Spleen (tissue), 11 donors: ENCODE measurements around the gene FAM114A1. TPM values are rescaled to one million over a fixed set of nuclear protein-coding genes. Genes with fewer than 3 reads are reported as not detected.

ENCODE experiments used
- DNase-seq: peaks from one replicate; pipeline ENCODE4 v3.0.0-alpha.2; 2020
- H3K27ac ChIP-seq, 8 donors: fragments of 200-600 bp; sonication (generic) in 7 of 8; 1 replicate in 4 of 8; 2 replicates in 4 of 8; pipeline versions ENCODE4 v1.5.0 to v1.8.0; 2016 to 2021; ENCODE audit warnings: inconsistent platforms in 4 of 8, mild to moderate bottlenecking in 4 of 8, moderate library complexity in 1 of 8
- H3K27me3 ChIP-seq, 7 donors: fragments of 200-600 bp; sonication (generic) in 6 of 7; replicated peaks in 1 of 7; 1 replicate in 4 of 7; 2 replicates in 3 of 7; pipeline versions ENCODE4 v1.5.0 to v1.8.0; 2016 to 2021; ENCODE audit warnings: inconsistent platforms in 3 of 7, mild to moderate bottlenecking in 1 of 7
- H3K36me3 ChIP-seq, 6 donors: fragments of 200-600 bp; sonication (generic) in 5 of 6; 1 replicate in 4 of 6; 2 replicates in 2 of 6; pipeline versions ENCODE4 v1.5.0 to v1.8.0; 2016 to 2021; ENCODE audit warnings: inconsistent platforms in 2 of 6
- H3K4me1 ChIP-seq, 6 donors: fragments of 200-600 bp; sonication (generic) in 5 of 6; 1 replicate in 3 of 6; 2 replicates in 3 of 6; pipeline versions ENCODE4 v1.5.0 to v1.8.0; 2016 to 2021; ENCODE audit warnings: inconsistent platforms in 3 of 6
- H3K4me3 ChIP-seq, 8 donors: fragments of 200-600 bp; sonication (generic) in 7 of 8; 1 replicate in 4 of 8; 2 replicates in 4 of 8; pipeline versions ENCODE4 v1.5.0 to v1.8.0; 2016 to 2021; ENCODE audit warnings: inconsistent platforms in 4 of 8, mild to moderate bottlenecking in 4 of 8, moderate library complexity in 2 of 8
- H3K9me3 ChIP-seq, 8 donors: fragments of 200-600 bp; sonication (generic) in 7 of 8; 1 replicate in 4 of 8; 2 replicates in 4 of 8; pipeline versions ENCODE4 v1.5.0 to v1.8.0; 2016 to 2021; ENCODE audit warnings: inconsistent platforms in 4 of 8
- POLR2A ChIP-seq, 3 donors: fragments of 450-650 bp; IDR thresholded peaks; one replicate each; pipeline ENCODE4 v1.5.1; 2017; ENCODE audit warnings: antibody characterized with exemption in 3 of 3, mild to moderate bottlenecking in 1 of 3
- POLR2AphosphoS5 ChIP-seq, 3 donors: sonication (generic); formaldehyde crosslinking; IDR thresholded peaks; one replicate each; pipeline ENCODE4 v1.5.1; 2017; ENCODE audit warnings: antibody characterized with exemption in 3 of 3
- WGBS, 5 donors: extraction: QIAGEN DNeasy Blood & Tissue Kit in 3 of 5; methylation state at CpG; one replicate each; pipeline versions ENCODE4 v1.1.5 to v1.1.7; 2013 to 2018; 5-methylcytosine and 5-hydroxymethylcytosine counted together
- intact Hi-C: fragments of 100-400 bp; cut with DNase I; formaldehyde crosslinking; loops from one replicate; pipeline ENCODE4 v1.15.0; 2023; ENCODE audit warnings: low total_unique reads
- polyA plus RNA-seq, 3 donors: library from polyadenylated mRNA; stranded (reverse); fragments of 200-250 nt; gene quantifications; one replicate each; pipeline ENCODE4 v1.2.1, GENCODE V29; 2013
- total RNA-seq, 7 donors: library from RNA; depleted of rRNA in 3 of 7; stranded (reverse); fragments of >200 nt in 3 of 7; fragmentation: NEBNext Ultra II Directional in 4 of 7; extraction: Animal tissue kit (Norgen Biotek cat#: 25700) in 4 of 7; gene quantifications; one replicate each; pipeline versions ENCODE4 v1.1.0 to v1.2.1, GENCODE V29; 2016 to 2021
- TF ChIP-seq, protein P1 (sequence below), 11 experiments: fragments of 200-600 bp in 7 of 11; fragments of 450-650 bp in 4 of 11; sonication (generic) in 4 of 11; IDR thresholded peaks in 8 of 11; conservative IDR thresholded peaks in 3 of 11; 1 replicate in 7 of 11; 2 replicates in 4 of 11; pipeline versions ENCODE4 v1.4.0 to v1.8.0; 2016 to 2021; ENCODE audit warnings: antibody characterized with exemption in 11 of 11, inconsistent platforms in 4 of 11, mild to moderate bottlenecking in 1 of 11
- donor health status: healthy with polysubstance abuse.
- donor health status: DM: no; HTN: no; CAD: no; lungs with moderate emphysema.
- donor health status: DM: no; HTN: no; CAD: no.
- donor health status: Bipolar disorder and iron deficiency.
- donor health status: healthy.
- donor health status: DM: no; HTN: no; CAD: no.
- donor health status: DM: yes; HTN: yes; CAD: no.

The FAM114A1 gene
- total and polyA plus RNA-seq, 10 donors, result 3.9 to 50.2 (median 24.1) TPM

GRCh38 chr4:38952017-38952416 is 84.4 kb downstream of the FAM114A1 start:
- TF ChIP-seq POLR2AphosphoS5 (IDR thresholded peaks at IDR 0.05), result no peak
- TF ChIP-seq POLR2A (IDR thresholded peaks at IDR 0.05), result no peak
- TF ChIP-seq, protein P1, sequence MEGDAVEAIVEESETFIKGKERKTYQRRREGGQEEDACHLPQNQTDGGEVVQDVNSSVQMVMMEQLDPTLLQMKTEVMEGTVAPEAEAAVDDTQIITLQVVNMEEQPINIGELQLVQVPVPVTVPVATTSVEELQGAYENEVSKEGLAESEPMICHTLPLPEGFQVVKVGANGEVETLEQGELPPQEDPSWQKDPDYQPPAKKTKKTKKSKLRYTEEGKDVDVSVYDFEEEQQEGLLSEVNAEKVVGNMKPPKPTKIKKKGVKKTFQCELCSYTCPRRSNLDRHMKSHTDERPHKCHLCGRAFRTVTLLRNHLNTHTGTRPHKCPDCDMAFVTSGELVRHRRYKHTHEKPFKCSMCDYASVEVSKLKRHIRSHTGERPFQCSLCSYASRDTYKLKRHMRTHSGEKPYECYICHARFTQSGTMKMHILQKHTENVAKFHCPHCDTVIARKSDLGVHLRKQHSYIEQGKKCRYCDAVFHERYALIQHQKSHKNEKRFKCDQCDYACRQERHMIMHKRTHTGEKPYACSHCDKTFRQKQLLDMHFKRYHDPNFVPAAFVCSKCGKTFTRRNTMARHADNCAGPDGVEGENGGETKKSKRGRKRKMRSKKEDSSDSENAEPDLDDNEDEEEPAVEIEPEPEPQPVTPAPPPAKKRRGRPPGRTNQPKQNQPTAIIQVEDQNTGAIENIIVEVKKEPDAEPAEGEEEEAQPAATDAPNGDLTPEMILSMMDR (IDR thresholded peaks at IDR 0.05 in 8 of 11, conservative IDR thresholded peaks at IDR 0.05 in 3 of 11), result no peak
- no peaks in the 10 kb centered on the region for H3K36me3 ChIP-seq
- intact Hi-C loops, result no loop called here
- no peak for DNase-seq
- 0 to 84% (median 39%) methylated on average over 1 of the region's 1 CpG for WGBS, 5 donors
- H3K27me3 ChIP-seq, result no peaks in the 10 kb centered on the region
- H3K4me3 ChIP-seq, result no peak overlapping the region
- H3K4me1 ChIP-seq, result peaks cover 0 to 6% (median 0%) of the 10 kb centered on the region in 6 donors
- H3K9me3 ChIP-seq, result no peaks in the 10 kb centered on the region
- H3K27ac ChIP-seq, result no peak overlapping the region

- DNase-seq, result no peak
- Histone ChIP-seq H3K4me3 (no peak overlapping the region), H3K4me1 (peaks cover 0 to under 1% (median 0%) of the 10 kb centered on the region in 6 donors), H3K27me3 (no peaks in the 10 kb centered on the region), H3K36me3 (no peaks in the 10 kb centered on the region), H3K9me3 (no peaks in the 10 kb centered on the region), H3K27ac (no peak overlapping the region)
- intact Hi-C loops, result no loop called here
- no peak for TF ChIP-seq POLR2A (IDR thresholded peaks at IDR 0.05)
- no peak for TF ChIP-seq POLR2AphosphoS5 (IDR thresholded peaks at IDR 0.05)
- TF ChIP-seq, protein P1 (IDR thresholded peaks at IDR 0.05 in 8 of 11, conservative IDR thresholded peaks at IDR 0.05 in 3 of 11), result no peak
Measured at GRCh38 chr4:38954727-38955126, 87.1 kb downstream of the FAM114A1 start.

GRCh38 chr4:38955957-38956356 is 88.4 kb downstream of the FAM114A1 start:
- TF ChIP-seq, protein P1 (IDR thresholded peaks at IDR 0.05 in 8 of 11, conservative IDR thresholded peaks at IDR 0.05 in 3 of 11), result no peak
- TF ChIP-seq POLR2A (IDR thresholded peaks at IDR 0.05) (no peak), POLR2AphosphoS5 (IDR thresholded peaks at IDR 0.05) (no peak)
- WGBS, 5 donors, result 94 to 98% (median 95%) methylated on average over 4 of the region's 4 CpGs
- H3K4me1 ChIP-seq, result no peaks in the 10 kb centered on the region
- no peaks in the 10 kb centered on the region for H3K36me3 ChIP-seq
- no peak overlapping the region for H3K4me3 ChIP-seq
- DNase-seq, result no peak
- no peak overlapping the region for H3K27ac ChIP-seq
- no peaks in the 10 kb centered on the region for H3K27me3 ChIP-seq
- no peaks in the 10 kb centered on the region for H3K9me3 ChIP-seq
- intact Hi-C loops, result no loop called here

DNA sequence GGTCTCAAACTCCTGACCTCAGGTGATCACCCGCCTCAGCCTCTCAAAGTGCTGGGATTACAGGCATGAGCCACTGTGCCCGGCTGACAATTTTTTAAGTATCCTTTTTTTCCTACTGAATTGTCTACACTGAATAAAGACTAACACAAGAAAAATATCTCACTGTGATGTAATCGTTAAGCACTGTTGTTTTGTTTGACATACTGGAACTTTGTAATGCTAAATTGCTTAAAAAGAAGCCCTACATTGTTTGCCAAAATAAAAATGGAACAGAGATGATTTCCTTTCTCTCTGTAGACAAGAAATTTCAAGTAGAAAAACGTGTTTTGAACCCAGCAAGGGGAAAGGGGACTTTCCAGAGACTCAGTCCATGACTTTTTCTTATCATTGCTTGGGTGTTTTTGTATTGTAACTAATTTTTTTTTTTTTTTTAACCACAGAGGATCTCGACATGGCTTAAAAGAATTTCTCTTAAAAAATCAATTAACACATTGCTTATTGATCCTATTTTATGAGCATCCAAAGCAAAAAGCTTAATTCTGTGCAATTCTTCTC is 89.7 kb downstream of the FAM114A1 start:
- Histone ChIP-seq H3K4me3 (no peak overlapping the region), H3K27ac (no peak overlapping the region), H3K27me3 (no peaks in the 10 kb centered on the region), H3K36me3 (no peaks in the 10 kb centered on the region), H3K9me3 (peaks cover 0 to 7% (median 0%) of the 10 kb centered on the region in 8 donors), H3K4me1 (no peaks in the 10 kb centered on the region)
- TF ChIP-seq POLR2A (IDR thresholded peaks at IDR 0.05) (no peak), POLR2AphosphoS5 (IDR thresholded peaks at IDR 0.05) (no peak)
- TF ChIP-seq, protein P1 (IDR thresholded peaks at IDR 0.05 in 8 of 11, conservative IDR thresholded peaks at IDR 0.05 in 3 of 11), result no peak
- no peak for DNase-seq
- intact Hi-C loops, result no loop called here
- 57 to 67% (median 62%) methylated on average over 5 of the region's 5 CpGs for WGBS, 5 donors
